ENCODE data around the gene GLA. TPM values are rescaled to one million over a fixed set of nuclear protein-coding genes. Genes with fewer than 3 reads are reported as not detected.
A peak's percentile ranks its signal among the peaks of the same experiment; 100 is the strongest.

GLA gene
- total RNA-seq, 1 experiment from 2014 or later: 115 TPM

DNA sequence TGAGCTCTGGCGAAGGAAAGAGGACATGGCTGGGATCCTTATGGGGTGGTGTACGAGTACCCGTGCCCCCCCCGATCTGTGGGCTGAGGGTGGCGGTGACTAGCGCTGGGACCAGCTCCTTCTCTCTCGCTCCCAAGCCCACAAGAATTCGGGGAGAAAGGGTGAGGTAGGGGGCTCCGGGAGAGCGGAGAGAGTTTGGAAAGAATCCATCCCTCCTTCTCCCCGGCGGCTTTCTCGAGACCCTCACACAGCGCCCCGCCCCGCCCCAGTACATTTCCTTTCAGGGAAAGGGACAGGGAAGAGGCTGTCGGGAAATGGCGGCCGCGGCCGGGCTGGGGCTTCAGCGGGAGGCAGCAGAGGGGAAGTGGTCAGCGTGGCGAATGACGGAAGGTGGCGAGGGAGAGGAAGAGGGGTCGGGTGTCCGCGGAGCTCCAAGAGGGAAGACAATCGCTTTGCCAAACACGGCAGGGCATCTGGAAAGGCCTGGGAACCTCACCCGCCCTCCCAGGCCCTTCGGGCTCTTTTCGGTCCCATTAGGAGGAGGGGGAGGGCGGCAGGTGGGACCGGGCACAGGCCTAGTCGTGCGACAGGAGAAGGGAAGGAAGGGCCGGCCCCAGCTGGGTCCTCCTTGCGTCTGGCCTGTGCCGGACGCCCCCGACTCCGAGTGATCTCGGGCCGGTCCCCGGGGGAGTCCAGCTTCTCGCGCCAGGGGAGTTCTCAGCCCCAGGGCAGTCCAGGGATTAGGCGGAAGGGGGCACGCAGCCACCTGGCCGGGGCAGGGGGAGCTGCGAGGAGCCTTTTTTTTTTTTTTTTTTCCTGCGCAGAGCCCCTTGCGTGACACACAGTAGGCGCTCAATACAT is 10.5 kb upstream of the GLA start:
- no peaks in the 10 kb centered on the region for H3K9me3 ChIP-seq (ENCODE audit: control insufficient read depth, insufficient read depth, low read depth, low read length)
- ATAC-seq: peak; percentile 87
- BruUV-seq (replicated peaks): no TSS peak
- in situ Hi-C loops (cut with HindIII; ENCODE audit: low pct_unique_long_range_greater_than_20kb, low sequenced_read_pairs): no loop called here
- H3K27me3 ChIP-seq (ENCODE audit: control insufficient read depth, insufficient read depth, low read length): no peaks in the 10 kb centered on the region
- POLR2A ChIA-PET: interaction anchor here (0.7 kb wide), 1 partner anchor 10 kb away, joined by 3 read pairs; no protein-coding TSS in a partner anchor
- peak overlapping the region; percentile 93 for H3K27ac ChIP-seq (ENCODE audit: low read length)
- TF ChIP-seq REST (IDR thresholded peaks at IDR 0.05; ENCODE audit: insufficient read depth in 1 of 2, low read depth in 2 of 2, low read length in 1 of 2): no peak
- TF ChIP-seq, protein P1, sequence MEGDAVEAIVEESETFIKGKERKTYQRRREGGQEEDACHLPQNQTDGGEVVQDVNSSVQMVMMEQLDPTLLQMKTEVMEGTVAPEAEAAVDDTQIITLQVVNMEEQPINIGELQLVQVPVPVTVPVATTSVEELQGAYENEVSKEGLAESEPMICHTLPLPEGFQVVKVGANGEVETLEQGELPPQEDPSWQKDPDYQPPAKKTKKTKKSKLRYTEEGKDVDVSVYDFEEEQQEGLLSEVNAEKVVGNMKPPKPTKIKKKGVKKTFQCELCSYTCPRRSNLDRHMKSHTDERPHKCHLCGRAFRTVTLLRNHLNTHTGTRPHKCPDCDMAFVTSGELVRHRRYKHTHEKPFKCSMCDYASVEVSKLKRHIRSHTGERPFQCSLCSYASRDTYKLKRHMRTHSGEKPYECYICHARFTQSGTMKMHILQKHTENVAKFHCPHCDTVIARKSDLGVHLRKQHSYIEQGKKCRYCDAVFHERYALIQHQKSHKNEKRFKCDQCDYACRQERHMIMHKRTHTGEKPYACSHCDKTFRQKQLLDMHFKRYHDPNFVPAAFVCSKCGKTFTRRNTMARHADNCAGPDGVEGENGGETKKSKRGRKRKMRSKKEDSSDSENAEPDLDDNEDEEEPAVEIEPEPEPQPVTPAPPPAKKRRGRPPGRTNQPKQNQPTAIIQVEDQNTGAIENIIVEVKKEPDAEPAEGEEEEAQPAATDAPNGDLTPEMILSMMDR (IDR thresholded peaks at IDR 0.05): no peak
- peaks cover 13% of the 10 kb centered on the region for H3K4me1 ChIP-seq (ENCODE audit: control insufficient read depth, insufficient read depth, low read length)
- peaks cover 5% of the 10 kb centered on the region for H3K36me3 ChIP-seq (ENCODE audit: control insufficient read depth, insufficient read depth, low read length)
- H3K4me3 ChIP-seq (ENCODE audit: low read depth in 2 of 2, low read length in 2 of 2): peak overlapping the region; percentile 54 to 63
- intact Hi-C loops (cut with micrococcal nuclease; ENCODE audit: unreplicated experiment): loop anchor here (10.0 kb wide), 1 partner anchor 177 kb away; no protein-coding TSS in a partner anchor
- DNase-seq (ENCODE audit: low read depth, low spot score): no peak
- CTCF ChIA-PET: interaction anchor here (0.6 kb wide), 2 partner anchors 175 to 295 kb away, joined by 3 to 4 read pairs; no protein-coding TSS in a partner anchor

DNA sequence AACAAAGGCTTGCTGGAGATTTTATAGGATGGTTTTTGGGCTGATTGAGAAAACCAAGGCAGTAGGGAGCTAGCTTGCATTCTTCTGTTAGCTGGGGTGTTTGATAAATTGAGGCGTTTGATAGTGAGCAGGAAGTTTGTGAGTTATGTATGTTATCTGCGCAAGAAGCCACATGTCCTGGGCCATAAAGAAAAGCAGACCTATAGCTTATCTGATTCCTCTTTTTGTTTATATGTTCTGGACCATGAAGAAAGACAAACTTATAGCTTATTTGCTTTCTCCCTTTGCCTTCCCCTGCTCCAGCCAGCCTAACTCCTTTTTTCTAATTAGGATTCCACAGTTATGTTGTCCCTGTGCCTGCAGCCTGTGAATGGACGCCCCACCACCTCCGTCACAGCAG is 9.5 kb upstream of the GLA start:
- no peak for TF ChIP-seq SIN3A (IDR thresholded peaks at IDR 0.05; ENCODE audit: borderline replicate concordance, insufficient read depth, low read depth, low read length)
- TF ChIP-seq REST (IDR thresholded peaks at IDR 0.05; ENCODE audit: insufficient read depth in 1 of 2, low read depth in 2 of 2, low read length in 1 of 2): no peak
- TF ChIP-seq, protein P1 (IDR thresholded peaks at IDR 0.05): no peak
- no peak for TF ChIP-seq TCF7L2 (IDR thresholded peaks at IDR 0.05; ENCODE audit: low read depth, low read length)
- no peak for TF ChIP-seq POLR2AphosphoS5 (IDR thresholded peaks at IDR 0.05; ENCODE audit: low read depth, low read length)
- no peaks in the 10 kb centered on the region for H3K27me3 ChIP-seq (ENCODE audit: control insufficient read depth, insufficient read depth, low read length)
- peaks cover 13% of the 10 kb centered on the region for H3K4me1 ChIP-seq (ENCODE audit: control insufficient read depth, insufficient read depth, low read length)
- BruUV-seq (replicated peaks): no TSS peak
- H3K4me3 ChIP-seq (ENCODE audit: low read depth in 2 of 2, low read length in 2 of 2): no peak overlapping the region; a peak in 1 of 4 replicates
- intact Hi-C loops (cut with micrococcal nuclease; ENCODE audit: unreplicated experiment): loop anchor here (10.0 kb wide), 1 partner anchor 178 kb away; no protein-coding TSS in a partner anchor
- POLR2A ChIA-PET: no interaction called here
- in situ Hi-C loops (cut with HindIII; ENCODE audit: low pct_unique_long_range_greater_than_20kb, low sequenced_read_pairs): no loop called here
- CTCF ChIA-PET: no interaction called here
- no peaks in the 10 kb centered on the region for H3K9me3 ChIP-seq (ENCODE audit: control insufficient read depth, insufficient read depth, low read depth, low read length)
- peaks cover 12% of the 10 kb centered on the region for H3K36me3 ChIP-seq (ENCODE audit: control insufficient read depth, insufficient read depth, low read length)
- H3K27ac ChIP-seq (ENCODE audit: low read length): peak overlapping the region; percentile 93
- ATAC-seq: no peak
- no peak for DNase-seq (ENCODE audit: low read depth, low spot score)

Measured in Panc1 (cell line).